GM21717 (cell line): ENCODE data around the gene PCDHGA10.
"Not testable (repeated sequence)": the region's sequence is repeated elsewhere in the genome, so short reads cannot be mapped to it uniquely, and the experiment has no call there.

Source experiments
- ATAC-seq: cut with Tn5 transposase; IDR thresholded peaks from one replicate; pipeline ENCODE4 v1.9.1; 2021; ENCODE audit warnings: mild to moderate bottlenecking, moderate library complexity; ENCODE audit not compliant: unreplicated experiment

The PCDHGA10 gene

GRCh38 chr5:141392429-141393198 is 20.2 kb upstream of the PCDHGA10 start, which contains the start of gene PCDHGA8:
PCDHGA8 (plus strand) TSS chr5:141392633; CDS start chr5:141392814, 181 bp downstream.
- ATAC-seq: no peak

GRCh38 chr5:141393267-141393666 is 19.5 kb upstream of the PCDHGA10 start:
- ATAC-seq: no peak

GRCh38 chr5:141394401-141395187 is 18.2 kb upstream of the PCDHGA10 start:
- not testable (repeated sequence) for ATAC-seq

- peak; percentile 96 for ATAC-seq
These were observed 14.8 kb upstream of the PCDHGA10 start, which contains the start of gene PCDHGB5 for GRCh38 chr5:141397756-141398551. PCDHGB5 (plus strand) TSS chr5:141397947; CDS start chr5:141398128, 181 bp downstream.

- no peak for ATAC-seq
These were observed 14.2 kb upstream of the PCDHGA10 start for GRCh38 chr5:141398608-141399007.

- ATAC-seq: no peak
These were observed 13.1 kb upstream of the PCDHGA10 start for GRCh38 chr5:141399555-141400258.

GRCh38 chr5:141402553-141403243 is 10.1 kb upstream of the PCDHGA10 start, which contains the start of gene PCDHGA9:
PCDHGA9 (plus strand) TSS chr5:141402778; CDS start chr5:141402953, 175 bp downstream.
- ATAC-seq: no peak

- ATAC-seq: no peak
These were observed 9.4 kb upstream of the PCDHGA10 start for GRCh38 chr5:141403387-141403786.

GRCh38 chr5:141407790-141408505 is 4.8 kb upstream of the PCDHGA10 start, which contains the start of gene PCDHGB6:
PCDHGB6 (plus strand) TSS chr5:141408021; CDS start chr5:141408203, 182 bp downstream.
- ATAC-seq: not testable (repeated sequence)

- no peak for ATAC-seq
These were observed 3.0 kb upstream of the PCDHGA10 start for GRCh38 chr5:141409598-141410306.

- ATAC-seq: no peak
These were observed 1.2 kb upstream of the PCDHGA10 start for GRCh38 chr5:141411575-141411974.

- no peak for ATAC-seq
These were observed 818 bp downstream of the PCDHGA10 start for GRCh38 chr5:141413540-141414069.

- ATAC-seq: not testable (repeated sequence)
These were observed 1.9 kb downstream of the PCDHGA10 start for GRCh38 chr5:141414548-141415274.

GRCh38 chr5:141415275-141415618 is 2.5 kb downstream of the PCDHGA10 start:
- ATAC-seq: not testable (repeated sequence)

GRCh38 chr5:141417494-141418172 is 4.8 kb downstream of the PCDHGA10 start, which contains the start of gene PCDHGB7:
PCDHGB7 (plus strand) TSS chr5:141417677; CDS start chr5:141417860, 183 bp downstream.
- ATAC-seq: peak; percentile 70

GRCh38 chr5:141419074-141419880 is 6.5 kb downstream of the PCDHGA10 start:
- ATAC-seq: no peak
